GM12878 (cell line): ENCODE data around the gene CITED2. TPM values are rescaled to one million over a fixed set of nuclear protein-coding genes. Genes with fewer than 3 reads are reported as not detected.

Experiments used
- ASH2L ChIP-seq: fragments of 300-600, 200-600 bp; sonication (generic); IDR thresholded peaks from 2 replicates; pipeline ENCODE4 v1.6.1; 2017; ENCODE audit warnings: low read depth, mild to moderate bottlenecking, borderline replicate concordance
- BRCA1 ChIP-seq: IDR thresholded peaks from 2 replicates; pipeline ENCODE4 v1.6.1; 2011; ENCODE audit warnings: low read depth, low read length, improper control_type of control experiment
- CBFB ChIP-seq: IDR thresholded peaks from 2 replicates; pipeline ENCODE4 v1.6.1; 2016; ENCODE audit warnings: antibody characterized with exemption, low read depth
- GABPA ChIP-seq: IDR thresholded peaks from 2 replicates; pipeline ENCODE4 v1.6.1; 2014; ENCODE audit warnings: antibody characterized with exemption, low read depth, mild to moderate bottlenecking, inconsistent platforms
- IRF3 ChIP-seq: fragments of 450-650 bp; IDR thresholded peaks from 2 replicates; pipeline ENCODE4 v1.6.1; 2014; ENCODE audit warnings: mild to moderate bottlenecking
- LARP7 ChIP-seq: fragments of 450-650 bp; IDR thresholded peaks from 2 replicates; pipeline ENCODE4 v1.6.1; 2017; ENCODE audit warnings: mild to moderate bottlenecking
- MLLT1 ChIP-seq: fragments of 450-650 bp; IDR thresholded peaks from 2 replicates; pipeline ENCODE4 v1.6.1; 2016; ENCODE audit warnings: mild to moderate bottlenecking
- NFXL1 ChIP-seq: fragments of 450-650 bp; IDR thresholded peaks from 2 replicates; pipeline ENCODE4 v1.6.1; 2017; ENCODE audit warnings: antibody characterized with exemption, mild to moderate bottlenecking, borderline replicate concordance
- PAX8 ChIP-seq: fragments of 450-650 bp; IDR thresholded peaks from 2 replicates; pipeline ENCODE4 v1.6.1; 2017; ENCODE audit warnings: mild to moderate bottlenecking, moderate library complexity
- POLR2AphosphoS5 ChIP-seq: IDR thresholded peaks from 2 replicates; pipeline ENCODE4 v1.6.1; 2011; ENCODE audit warnings: mild to moderate bottlenecking, low read length, inconsistent platforms
- PRDM15 ChIP-seq: fragments of 450-650 bp; formaldehyde crosslinking; IDR thresholded peaks from 2 replicates; pipeline ENCODE4 v1.4.0; 2020; ENCODE audit warnings: mild to moderate bottlenecking, moderate library complexity
- ZBTB40 ChIP-seq: fragments of 450-650 bp; IDR thresholded peaks from 2 replicates; pipeline ENCODE4 v1.6.1; 2016; ENCODE audit warnings: mild to moderate bottlenecking, moderate library complexity, borderline replicate concordance
- ZNF24 ChIP-seq: fragments of 450-650 bp; IDR thresholded peaks from 2 replicates; pipeline ENCODE4 v1.6.1; 2017; ENCODE audit warnings: antibody characterized with exemption, mild to moderate bottlenecking
- ZNF687 ChIP-seq: fragments of 450-650 bp; IDR thresholded peaks from 2 replicates; pipeline ENCODE4 v1.6.1; 2017; ENCODE audit warnings: mild to moderate bottlenecking, moderate library complexity
- polyA plus RNA-seq, 11 experiments: library from polyadenylated mRNA; depleted of rRNA in 4 of 11; unstranded in 6 of 11; stranded (reverse) in 5 of 11; fragments of >200 nt; fragmentation: Nextera tagmentation in 4 of 11; fragmentation: Illumina TruSeq in 1 of 11; extraction: Ambion mirVana in 4 of 11; extraction: Trizol in 1 of 11; gene quantifications; 1 replicate in 1 of 11; 2 replicates in 10 of 11; pipeline versions ENCODE4 v1.2.1 to v1.2.3, GENCODE V29; 2011 to 2016; ENCODE audit warnings: inconsistent platforms in 2 of 11, missing spikeins in 2 of 11, low read depth in 1 of 11
- total RNA-seq, 4 experiments: library from RNA; depleted of rRNA in 3 of 4; stranded (reverse); fragments of >200 nt in 3 of 4; fragmentation: Illumina TruSeq in 1 of 4; extraction: Trizol in 1 of 4; gene quantifications; 2 replicates each; pipeline versions ENCODE4 v1.2.1 to v1.2.3, GENCODE V29; 2013 to 2021

Gene CITED2
- total and polyA plus RNA-seq, 10 of the 15 experiments (the other 5 are each of a cell fraction or from before 2014, with no cell fraction given), result 0.08 to 20.0 (median 7.3) TPM

- TF ChIP-seq ZBTB40 (peak; percentile 45; the same call in 1 of the 2 replicates), GABPA (0 out of 2 replicates have a peak, but pooled peaks have one; percentile 33), CBFB (peak; percentile 95), NFXL1 (no peak), ZNF687 (peak; percentile 87), IRF3 (no peak), LARP7 (peak; percentile 61; the same call in 1 of the 2 replicates), ASH2L (peak; percentile 26; the same call in 1 of the 2 replicates), MLLT1 (peak; percentile 74), ZNF24 (peak; percentile 59; the same call in 1 of the 2 replicates), POLR2AphosphoS5 (peak; percentile 99), PAX8 (no peak), PRDM15 (CRISPR knock-in tag) (no peak), BRCA1 (peak; percentile 19; the same call in 1 of the 2 replicates)
Measured at GRCh38 chr6:139374357-139375225, at the start of gene CITED2 (continued).
